Neural cell (in vitro differentiated cells): Measurements from ENCODE around the gene ALMS1.

Experiments used
- EP300 ChIP-seq: fragments of 450-650 bp; conservative IDR thresholded peaks from 2 replicates; pipeline ENCODE4 v1.6.1; 2014; ENCODE audit warnings: antibody characterized with exemption, mild to moderate bottlenecking, moderate library complexity; ENCODE audit not compliant: poor library complexity, severe bottlenecking
- EZH2 ChIP-seq: fragments of 200-600, 300-800 bp; shearing (Covaris generic), sonication (generic); IDR thresholded peaks from 2 replicates; pipeline ENCODE4 v1.6.1; 2014; ENCODE audit warnings: antibody characterized with exemption, low read length, borderline replicate concordance, mild to moderate bottlenecking; ENCODE audit not compliant: insufficient read depth, poor library complexity, severe bottlenecking
- MXI1 ChIP-seq: fragments of 450-650 bp; conservative IDR thresholded peaks from 2 replicates; pipeline ENCODE4 v1.6.1; 2014; ENCODE audit warnings: antibody characterized with exemption, mild to moderate bottlenecking; ENCODE audit not compliant: poor library complexity, severe bottlenecking
- TAF1 ChIP-seq: IDR thresholded peaks from 2 replicates; pipeline ENCODE4 v1.6.1; 2012; ENCODE audit warnings: low read depth
- TF ChIP-seq, protein P1 (sequence below): fragments of 450-650 bp; IDR thresholded peaks from 2 replicates; pipeline ENCODE4 v1.5.1; 2014; ENCODE audit warnings: antibody characterized with exemption, mild to moderate bottlenecking, moderate library complexity; ENCODE audit not compliant: poor library complexity, severe bottlenecking

DNA sequence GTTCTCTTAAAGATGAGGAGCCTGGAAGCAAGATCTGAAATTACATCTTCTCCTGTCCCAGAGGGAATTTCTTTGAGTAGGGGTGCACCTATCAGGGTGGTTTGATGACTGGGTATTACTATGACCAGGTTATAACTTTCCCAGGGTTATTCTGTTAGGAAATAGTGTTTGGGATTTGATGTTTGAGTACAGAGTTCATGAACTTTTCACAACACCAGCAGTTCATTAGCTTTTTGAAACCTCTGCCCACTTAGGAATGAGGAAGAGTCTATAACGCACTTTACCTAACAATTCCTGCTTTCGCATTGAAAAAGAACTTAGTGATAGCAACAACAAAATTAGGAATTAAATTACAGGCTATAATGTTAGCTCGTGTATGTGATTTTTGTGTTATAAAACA, 58.6 kb downstream of the ALMS1 start:
- TF ChIP-seq, protein P1, sequence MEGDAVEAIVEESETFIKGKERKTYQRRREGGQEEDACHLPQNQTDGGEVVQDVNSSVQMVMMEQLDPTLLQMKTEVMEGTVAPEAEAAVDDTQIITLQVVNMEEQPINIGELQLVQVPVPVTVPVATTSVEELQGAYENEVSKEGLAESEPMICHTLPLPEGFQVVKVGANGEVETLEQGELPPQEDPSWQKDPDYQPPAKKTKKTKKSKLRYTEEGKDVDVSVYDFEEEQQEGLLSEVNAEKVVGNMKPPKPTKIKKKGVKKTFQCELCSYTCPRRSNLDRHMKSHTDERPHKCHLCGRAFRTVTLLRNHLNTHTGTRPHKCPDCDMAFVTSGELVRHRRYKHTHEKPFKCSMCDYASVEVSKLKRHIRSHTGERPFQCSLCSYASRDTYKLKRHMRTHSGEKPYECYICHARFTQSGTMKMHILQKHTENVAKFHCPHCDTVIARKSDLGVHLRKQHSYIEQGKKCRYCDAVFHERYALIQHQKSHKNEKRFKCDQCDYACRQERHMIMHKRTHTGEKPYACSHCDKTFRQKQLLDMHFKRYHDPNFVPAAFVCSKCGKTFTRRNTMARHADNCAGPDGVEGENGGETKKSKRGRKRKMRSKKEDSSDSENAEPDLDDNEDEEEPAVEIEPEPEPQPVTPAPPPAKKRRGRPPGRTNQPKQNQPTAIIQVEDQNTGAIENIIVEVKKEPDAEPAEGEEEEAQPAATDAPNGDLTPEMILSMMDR, result no peak
- TF ChIP-seq EZH2 (no peak), EP300 (no peak), MXI1 (no peak), TAF1 (no peak)
